ENCODE results near the gene PDLIM7. TPM values are rescaled to one million over a fixed set of nuclear protein-coding genes. Genes with fewer than 3 reads are reported as not detected.

Gene PDLIM7
- polyA plus RNA-seq, 1 of the 3 experiments (the other 2 are of a cell fraction), result 206 TPM

DNA sequence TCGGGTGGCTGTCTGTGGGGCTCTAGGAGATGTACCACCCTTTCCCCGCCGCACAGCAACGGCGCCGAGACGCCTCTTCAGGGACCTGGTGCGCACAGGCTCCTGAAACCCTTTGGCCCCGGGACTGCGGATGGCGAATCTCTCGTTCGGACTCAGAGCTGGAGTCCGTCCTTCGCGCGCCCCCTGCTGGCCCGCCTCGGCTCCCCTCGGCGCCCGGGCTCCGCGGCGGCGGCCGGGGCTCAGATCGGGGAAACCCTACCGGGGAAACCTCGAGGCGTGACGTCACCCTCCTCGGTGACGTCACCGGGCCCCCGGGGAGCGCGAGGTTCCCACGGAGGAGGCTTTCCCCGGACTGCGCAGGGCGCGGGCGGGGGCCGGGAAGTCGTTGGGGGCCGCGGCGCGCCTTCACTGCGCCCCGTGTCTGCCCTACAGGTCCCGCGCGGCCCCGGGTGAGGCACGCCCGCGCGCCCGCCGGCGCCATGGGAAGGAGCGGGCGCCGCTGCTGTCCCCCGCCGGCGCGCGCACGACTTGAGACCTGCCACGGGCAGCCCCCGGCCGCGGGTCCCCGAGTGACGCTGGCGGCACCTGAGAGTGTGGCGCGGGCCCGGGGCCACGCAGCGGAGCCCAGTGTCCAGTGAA is 42.9 kb downstream of the PDLIM7 start:
- 0 out of 2 replicates have a peak, but pooled peaks cover 3% of the 10 kb centered on the region for H3K79me2 ChIP-seq (ENCODE audit: insufficient read depth)
- H4K20me1 ChIP-seq (ENCODE audit: insufficient read depth), result peaks cover 55% of the 10 kb centered on the region
- H3K9me2 ChIP-seq, result no peaks in the 10 kb centered on the region
- no peak overlapping the region for H2AFZ ChIP-seq (ENCODE audit: low read depth)
- H3K27ac ChIP-seq (ENCODE audit: low read depth in 2 of 2, low read length in 1 of 2), result peak overlapping the region; percentile 61 to 91
- H3K9ac ChIP-seq, result peak overlapping the region; percentile 50; the same call in 1 of the 2 replicates
- H3K27me3 ChIP-seq (ENCODE audit: insufficient read depth), result no peaks in the 10 kb centered on the region
- H3K4me2 ChIP-seq, result peak overlapping the region; percentile 74; the same call in 1 of the 2 replicates
- H3K4me3 ChIP-seq (ENCODE audit: low read depth in 2 of 2, low read length in 1 of 2), result peak overlapping the region; percentile 47 to 48
- no peaks in the 10 kb centered on the region for H3K9me3 ChIP-seq
- peak; percentile 95 for DNase-seq
- peaks cover 13 to 27% of the 10 kb centered on the region in 2 experiments for H3K36me3 ChIP-seq (replicated peaks in 1 of 2; ENCODE audit: control insufficient read depth in 1 of 2, insufficient read depth in 2 of 2, low read length in 1 of 2)
- H3K4me1 ChIP-seq (ENCODE audit: control insufficient read depth in 1 of 2, insufficient read depth in 2 of 2, low read depth in 1 of 2, low read length in 1 of 2), result peaks cover 13 to 85% of the 10 kb centered on the region in 2 experiments
- ChIA-PET CTCF (interaction anchor here (0.7 to 15.5 kb wide), 36 partner anchors 9 to 145 kb away, joined by 3 to 375 read pairs (median 5); partner anchors contain the start of genes DBN1, F12, GRK6 and MXD3), POLR2A (interaction anchor here (1.0 to 4.9 kb wide), 11 partner anchors 8 to 141 kb away, joined by 3 to 72 read pairs (median 5); partner anchors contain the start of genes DBN1, PDLIM7 and PRR7)
- H3F3A ChIP-seq (replicated peaks; ENCODE audit: insufficient read depth), result peaks cover 35% of the 10 kb centered on the region
- 0% methylated on average over 11 of the region's 84 CpGs for WGBS (ENCODE audit: low lambda C conversion rate)
- TF ChIP-seq MXI1 (IDR thresholded peaks at IDR 0.05; ENCODE audit: low read depth, low read length), result no peak; the same call in 1 of the 2 replicates
- TF ChIP-seq RXRA (IDR thresholded peaks at IDR 0.05; ENCODE audit: borderline replicate concordance, low read depth), result peak; percentile 41; the same call in 1 of the 2 replicates
- TF ChIP-seq IRF3 (IDR thresholded peaks at IDR 0.05; ENCODE audit: low read depth, low read length), result no peak
- peak; percentile 36; the same call in 1 of the 2 replicates for TF ChIP-seq NRF1 (IDR thresholded peaks at IDR 0.05; ENCODE audit: low read depth, low read length)
- TF ChIP-seq RFX5 (IDR thresholded peaks at IDR 0.05; ENCODE audit: low read length), result no peak
- no peak for TF ChIP-seq GATA2 (CRISPR knock-in tag; IDR thresholded peaks at IDR 0.05)
- no peak for TF ChIP-seq MEF2A (IDR thresholded peaks at IDR 0.05; ENCODE audit: borderline replicate concordance, low read depth)
- TF ChIP-seq FOSL2 (IDR thresholded peaks at IDR 0.05; ENCODE audit: borderline replicate concordance, low read depth), result peak; percentile 37; the same call in 1 of the 2 replicates
- TF ChIP-seq POLR2AphosphoS5 (IDR thresholded peaks at IDR 0.05; ENCODE audit: low read depth, low read length), result no peak
- TF ChIP-seq NFIC (IDR thresholded peaks at IDR 0.05; ENCODE audit: borderline replicate concordance), result no peak
- TF ChIP-seq FOXM1 (IDR thresholded peaks at IDR 0.05; ENCODE audit: low read depth), result no peak; the same call in 1 of the 2 replicates
- peak; percentile 83; the same call in 1 of the 2 replicates for TF ChIP-seq SIN3A (IDR thresholded peaks at IDR 0.05; ENCODE audit: borderline replicate concordance, low read depth, low read length)
- TF ChIP-seq CTCF (IDR thresholded peaks at IDR 0.05), result peak; percentile 77
- no peak for TF ChIP-seq EZH2phosphoT487 (IDR thresholded peaks at IDR 0.05; ENCODE audit: borderline replicate concordance, low read depth)
- TF ChIP-seq RCOR1 (IDR thresholded peaks at IDR 0.05; ENCODE audit: low read length), result peak; percentile 51; the same call in 1 of the 2 replicates
- TF ChIP-seq, protein P1, sequence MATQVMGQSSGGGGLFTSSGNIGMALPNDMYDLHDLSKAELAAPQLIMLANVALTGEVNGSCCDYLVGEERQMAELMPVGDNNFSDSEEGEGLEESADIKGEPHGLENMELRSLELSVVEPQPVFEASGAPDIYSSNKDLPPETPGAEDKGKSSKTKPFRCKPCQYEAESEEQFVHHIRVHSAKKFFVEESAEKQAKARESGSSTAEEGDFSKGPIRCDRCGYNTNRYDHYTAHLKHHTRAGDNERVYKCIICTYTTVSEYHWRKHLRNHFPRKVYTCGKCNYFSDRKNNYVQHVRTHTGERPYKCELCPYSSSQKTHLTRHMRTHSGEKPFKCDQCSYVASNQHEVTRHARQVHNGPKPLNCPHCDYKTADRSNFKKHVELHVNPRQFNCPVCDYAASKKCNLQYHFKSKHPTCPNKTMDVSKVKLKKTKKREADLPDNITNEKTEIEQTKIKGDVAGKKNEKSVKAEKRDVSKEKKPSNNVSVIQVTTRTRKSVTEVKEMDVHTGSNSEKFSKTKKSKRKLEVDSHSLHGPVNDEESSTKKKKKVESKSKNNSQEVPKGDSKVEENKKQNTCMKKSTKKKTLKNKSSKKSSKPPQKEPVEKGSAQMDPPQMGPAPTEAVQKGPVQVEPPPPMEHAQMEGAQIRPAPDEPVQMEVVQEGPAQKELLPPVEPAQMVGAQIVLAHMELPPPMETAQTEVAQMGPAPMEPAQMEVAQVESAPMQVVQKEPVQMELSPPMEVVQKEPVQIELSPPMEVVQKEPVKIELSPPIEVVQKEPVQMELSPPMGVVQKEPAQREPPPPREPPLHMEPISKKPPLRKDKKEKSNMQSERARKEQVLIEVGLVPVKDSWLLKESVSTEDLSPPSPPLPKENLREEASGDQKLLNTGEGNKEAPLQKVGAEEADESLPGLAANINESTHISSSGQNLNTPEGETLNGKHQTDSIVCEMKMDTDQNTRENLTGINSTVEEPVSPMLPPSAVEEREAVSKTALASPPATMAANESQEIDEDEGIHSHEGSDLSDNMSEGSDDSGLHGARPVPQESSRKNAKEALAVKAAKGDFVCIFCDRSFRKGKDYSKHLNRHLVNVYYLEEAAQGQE (IDR thresholded peaks at IDR 0.05; ENCODE audit: low read depth, low read length), result peak; percentile 53; the same call in 1 of the 2 replicates
- TF ChIP-seq FOXJ3 (CRISPR knock-in tag; IDR thresholded peaks at IDR 0.05), result no peak
- peak; percentile 6; the same call in 1 of the 2 replicates for TF ChIP-seq ELF1 (IDR thresholded peaks at IDR 0.05)
- TF ChIP-seq EP300 (IDR thresholded peaks at IDR 0.05; ENCODE audit: borderline replicate concordance in 1 of 2, low read depth in 1 of 2, low read length in 1 of 2), result no peak
- TF ChIP-seq YY1 (IDR thresholded peaks at IDR 0.05; ENCODE audit: low read depth), result no peak
- no peak for TF ChIP-seq TEAD4 (IDR thresholded peaks at IDR 0.05; ENCODE audit: borderline replicate concordance, insufficient read depth)
- TF ChIP-seq GABPA (IDR thresholded peaks at IDR 0.05; ENCODE audit: low read depth), result 0 out of 2 replicates have a peak, but pooled peaks have one; percentile 23
- peak; percentile 35; the same call in 1 of the 2 replicates for TF ChIP-seq TAF1 (IDR thresholded peaks at IDR 0.05; ENCODE audit: borderline replicate concordance, low read depth, low read length)
- TF ChIP-seq ZBTB33 (IDR thresholded peaks at IDR 0.05; ENCODE audit: borderline replicate concordance, low read depth), result no peak
